Measurements from ENCODE around the gene BUD23.
A peak's percentile ranks its signal among the peaks of the same experiment; 100 is the strongest.
"Not testable (repeated sequence)": the region's sequence is repeated elsewhere in the genome, so short reads cannot be mapped to it uniquely, and the experiment has no call there.

The BUD23 gene

GRCh38 chr7:73683056-73683787, at the start of gene BUD23, which contains the start of gene DNAJC30:
Gene BUD23, plus strand, starts transcription at chr7:73683597. Its CDS starts 29 bp downstream, at chr7:73683626.
Gene DNAJC30, minus strand, starts transcription at chr7:73683453. Its CDS starts 30 bp downstream, at chr7:73683423.
- peak; percentile 99 for DNase-seq

GRCh38 chr7:73633844-73634243, 49.6 kb upstream of the BUD23 start:
- DNase-seq: no peak

- DNase-seq: no peak
Measured at GRCh38 chr7:73635428-73636200, 47.8 kb upstream of the BUD23 start.

GRCh38 chr7:73638911-73639310, 44.5 kb upstream of the BUD23 start:
- no peak for DNase-seq

GRCh38 chr7:73642834-73643233, 40.6 kb upstream of the BUD23 start:
- no peak for DNase-seq

GRCh38 chr7:73644688-73645286, 38.6 kb upstream of the BUD23 start:
- DNase-seq: peak; percentile 55

- DNase-seq: no peak
Measured at GRCh38 chr7:73645643-73646174, 37.7 kb upstream of the BUD23 start.

GRCh38 chr7:73646785-73647724, 36.3 kb upstream of the BUD23 start:
- no peak for DNase-seq

- no peak for DNase-seq
Measured at GRCh38 chr7:73647725-73648592, 35.4 kb upstream of the BUD23 start.

GRCh38 chr7:73648593-73649332, 34.6 kb upstream of the BUD23 start:
- DNase-seq: no peak

GRCh38 chr7:73649576-73649975, 33.8 kb upstream of the BUD23 start:
- no peak for DNase-seq

GRCh38 chr7:73650524-73650923, 32.9 kb upstream of the BUD23 start:
- no peak for DNase-seq

- no peak for DNase-seq
Measured at GRCh38 chr7:73652541-73652949, 30.9 kb upstream of the BUD23 start.

GRCh38 chr7:73655309-73655708, 28.1 kb upstream of the BUD23 start:
- DNase-seq: not testable (repeated sequence)

- no peak for DNase-seq
Measured at GRCh38 chr7:73659983-73660382, 23.4 kb upstream of the BUD23 start.

- DNase-seq: not testable (repeated sequence)
Measured at GRCh38 chr7:73660594-73660993, 22.8 kb upstream of the BUD23 start.

- no peak for DNase-seq
Measured at GRCh38 chr7:73663033-73663432, 20.4 kb upstream of the BUD23 start.

GRCh38 chr7:73667344-73668102, 15.9 kb upstream of the BUD23 start, which contains the start of gene VPS37D:
Gene VPS37D, plus strand, starts transcription at chr7:73667831. Its CDS starts 128 bp downstream, at chr7:73667959.
- DNase-seq: peak; percentile 90

- DNase-seq: no peak
Measured at GRCh38 chr7:73668103-73668885, 15.1 kb upstream of the BUD23 start.

Measured in islet precursor cell (in vitro differentiated cells).